Kidney capillary endothelial cell (primary cell): ENCODE measurements around the gene PPP1R3C.

Experiments used
- DNase-seq: peaks from one replicate; pipeline ENCODE4 v3.0.0-alpha.2; 2018; ENCODE audit warnings: low spot score

The PPP1R3C gene

GRCh38 chr10:91629715-91630549 is 2.9 kb downstream of the PPP1R3C start:
- no peak for DNase-seq

DNA sequence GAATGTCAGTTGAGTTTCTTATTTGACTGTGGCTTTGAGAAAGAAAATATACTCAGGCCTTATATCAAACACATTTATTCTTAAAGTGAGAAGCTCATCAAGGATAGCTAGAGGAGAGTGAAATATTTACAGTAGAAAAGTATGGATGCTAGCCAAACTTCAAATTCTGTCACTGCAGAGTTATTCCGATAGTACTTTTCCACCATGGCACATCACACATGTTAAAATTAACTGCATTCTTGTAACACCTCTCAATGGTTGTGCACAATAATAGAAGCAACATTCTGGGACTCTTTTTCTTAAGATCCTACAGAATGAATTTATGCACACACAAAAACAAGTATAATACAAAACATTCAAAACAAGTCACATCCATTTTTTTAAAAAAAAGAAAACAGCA is 4.5 kb downstream of the PPP1R3C start:
- no peak for DNase-seq

DNA sequence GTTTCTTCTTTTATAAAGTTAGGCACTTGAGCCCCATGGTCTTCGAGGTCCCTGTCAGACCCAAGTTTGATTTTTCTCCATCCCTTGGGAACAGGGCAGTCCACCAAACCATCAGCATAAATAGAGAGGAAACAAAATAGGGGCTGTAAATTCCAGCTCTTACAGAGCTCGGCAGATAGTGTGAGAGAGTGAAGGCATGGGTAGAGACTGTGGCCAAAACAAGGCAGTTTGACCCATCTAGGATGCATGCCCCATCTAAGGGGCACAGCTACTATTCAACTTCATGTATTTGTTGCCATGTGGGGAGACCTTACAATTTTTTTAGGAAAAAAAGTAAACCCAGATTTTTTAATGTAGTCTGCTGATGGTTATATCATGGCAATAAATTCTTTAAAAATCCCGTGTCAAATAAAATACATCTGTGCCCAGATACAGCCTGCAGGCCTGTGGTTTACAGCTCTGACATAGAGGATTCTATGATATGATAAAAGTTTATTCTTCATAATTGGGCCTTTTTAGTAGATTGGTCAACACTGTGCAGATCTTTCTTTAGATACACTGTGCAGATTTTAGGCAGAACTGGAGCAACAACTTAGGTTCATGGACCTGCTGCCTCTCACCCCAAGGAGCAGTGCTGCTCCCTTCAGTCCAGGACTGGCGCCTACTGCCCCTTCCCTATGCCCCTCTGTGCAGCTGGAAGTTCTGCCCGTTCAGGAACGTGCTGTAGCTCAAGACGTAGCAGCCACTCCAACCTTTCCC is 5.3 kb downstream of the PPP1R3C start:
- no peak for DNase-seq

DNA sequence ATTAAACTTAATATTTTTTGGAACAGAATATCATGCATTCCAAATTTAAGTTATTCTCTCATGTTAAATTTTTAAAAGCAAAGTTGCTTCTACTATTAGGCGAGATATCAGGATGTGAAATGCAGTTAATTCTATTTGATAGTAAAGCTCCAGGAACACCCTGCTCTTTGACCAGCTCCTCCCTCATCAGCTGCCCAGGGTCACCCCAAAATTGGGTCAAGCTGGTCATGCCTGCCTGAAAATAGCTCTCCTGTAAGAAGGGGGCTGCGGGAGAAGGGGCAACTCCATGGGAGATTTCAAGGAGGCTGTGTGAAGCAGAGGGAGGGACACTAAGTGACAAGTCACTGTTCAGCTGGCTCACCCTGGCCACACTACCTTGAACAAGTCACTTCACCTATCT is 5.9 kb downstream of the PPP1R3C start:
- DNase-seq: no peak

DNA sequence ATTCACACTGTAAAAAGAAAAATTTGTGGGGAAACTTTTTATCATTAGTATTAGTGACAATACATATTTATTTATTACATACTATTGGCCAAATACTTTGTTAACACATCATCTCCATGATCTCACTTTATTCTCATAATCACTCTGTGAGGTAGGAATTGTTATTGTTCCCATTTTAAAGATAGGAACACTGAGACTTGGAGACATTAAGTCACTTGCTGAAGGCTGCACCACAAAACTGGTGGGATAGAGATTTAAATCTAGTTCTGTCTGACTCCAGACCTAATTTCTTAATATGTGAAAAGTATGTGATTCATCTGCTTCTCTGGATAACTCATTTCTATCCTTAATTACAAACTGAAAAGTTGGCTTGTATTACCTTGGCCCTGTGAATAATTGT is 8.2 kb downstream of the PPP1R3C start:
- DNase-seq: no peak

- DNase-seq: no peak
These were observed 10.3 kb downstream of the PPP1R3C start for GRCh38 chr10:91622601-91623000.

DNA sequence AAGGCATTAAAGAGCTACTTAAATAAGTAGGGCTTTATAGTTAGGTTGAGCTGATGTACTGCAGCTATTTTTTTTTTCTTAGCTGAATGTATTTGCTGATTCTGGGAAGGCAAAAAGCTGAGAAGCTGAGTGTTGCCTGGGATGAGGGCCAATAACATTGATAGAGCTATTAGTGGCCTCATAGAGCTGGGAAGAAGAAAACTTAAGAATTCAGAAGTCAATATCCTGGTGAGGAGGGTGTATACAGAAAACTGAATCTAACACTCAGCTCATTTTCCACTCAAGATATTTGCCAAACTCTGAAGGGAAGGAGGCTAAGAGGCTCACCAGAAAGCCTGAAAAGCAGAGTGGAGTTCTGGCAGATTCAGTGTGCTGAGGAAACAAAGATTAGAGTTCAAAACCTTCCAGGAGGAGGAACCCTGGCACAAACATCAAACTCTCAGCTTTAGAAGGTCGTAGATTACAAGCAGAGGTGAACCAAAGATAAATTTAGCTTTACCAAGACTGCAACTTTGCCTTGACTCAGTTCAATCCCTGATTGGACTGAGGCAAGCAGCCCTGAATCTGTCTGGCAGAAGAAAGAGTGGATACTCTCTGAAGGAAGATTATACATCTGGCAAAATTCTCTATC is 11.3 kb downstream of the PPP1R3C start:
- no peak for DNase-seq

DNA sequence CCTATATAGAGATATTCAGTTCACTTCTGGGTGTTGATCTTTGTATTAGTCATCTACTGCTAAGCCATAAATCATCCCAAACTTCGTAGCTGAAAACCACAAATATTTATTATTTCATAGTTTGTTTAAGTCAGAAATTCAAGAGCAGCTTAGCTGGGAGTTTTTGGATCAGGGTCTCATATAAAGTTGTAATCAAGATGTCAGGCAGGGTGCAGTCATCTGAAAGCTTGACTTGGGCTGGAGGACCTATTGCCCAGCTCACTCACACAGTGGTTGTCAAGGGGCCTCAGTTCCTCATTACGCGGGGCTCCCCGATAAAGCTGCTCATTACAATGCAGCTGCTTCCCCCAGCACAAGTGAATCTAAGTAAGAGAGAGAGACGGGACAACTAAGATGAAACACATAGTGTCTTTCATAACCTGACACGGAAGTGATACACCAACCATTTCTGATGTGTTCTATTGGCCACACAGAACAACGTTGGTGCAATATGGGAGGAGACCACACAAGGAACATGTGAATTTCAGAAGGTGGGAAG is 15.7 kb downstream of the PPP1R3C start:
- no peak for DNase-seq

DNA sequence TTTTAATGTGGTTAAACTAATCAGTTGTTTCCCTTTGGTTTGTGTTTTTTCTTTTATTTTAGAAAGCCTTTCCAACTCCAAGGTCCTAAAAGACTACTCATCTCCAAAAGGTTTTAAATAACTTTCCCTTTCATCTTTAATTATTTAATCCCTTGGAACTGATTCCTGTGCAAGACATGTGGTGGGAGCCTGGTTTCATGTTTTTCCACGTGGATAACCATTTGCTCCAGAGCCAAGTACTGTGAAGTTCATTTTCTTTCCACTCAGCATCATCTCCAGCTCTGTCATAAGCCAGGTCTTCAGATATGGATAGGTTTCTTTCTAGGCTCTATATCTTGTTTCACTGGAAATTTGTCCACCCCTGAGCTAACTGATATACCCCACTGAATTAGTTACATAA is 16.7 kb downstream of the PPP1R3C start:
- no peak for DNase-seq

DNA sequence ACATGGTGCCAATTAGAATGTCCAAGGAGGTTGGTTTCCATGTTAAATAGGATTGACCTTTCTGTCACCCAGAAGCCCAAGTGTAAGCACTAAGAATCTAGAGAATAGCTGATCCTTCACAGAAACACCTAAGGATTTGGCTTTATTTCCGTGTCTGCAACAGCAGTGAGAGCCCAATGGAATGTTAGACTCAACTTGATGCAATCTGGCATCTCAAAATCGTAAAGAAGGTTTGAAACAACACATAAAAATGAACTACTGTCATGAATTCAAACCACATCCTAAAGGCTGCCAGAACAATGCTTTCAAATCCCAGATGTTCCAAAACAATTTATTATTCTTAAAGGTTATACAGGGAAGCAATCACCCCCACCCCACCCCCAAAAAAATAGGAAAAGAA is 18.6 kb downstream of the PPP1R3C start:
- DNase-seq: no peak

- peak; percentile 89 for DNase-seq
These were observed 19.3 kb downstream of the PPP1R3C start for GRCh38 chr10:91613411-91614187.

GRCh38 chr10:91610919-91611318 is 22.0 kb downstream of the PPP1R3C start:
- no peak for DNase-seq

DNA sequence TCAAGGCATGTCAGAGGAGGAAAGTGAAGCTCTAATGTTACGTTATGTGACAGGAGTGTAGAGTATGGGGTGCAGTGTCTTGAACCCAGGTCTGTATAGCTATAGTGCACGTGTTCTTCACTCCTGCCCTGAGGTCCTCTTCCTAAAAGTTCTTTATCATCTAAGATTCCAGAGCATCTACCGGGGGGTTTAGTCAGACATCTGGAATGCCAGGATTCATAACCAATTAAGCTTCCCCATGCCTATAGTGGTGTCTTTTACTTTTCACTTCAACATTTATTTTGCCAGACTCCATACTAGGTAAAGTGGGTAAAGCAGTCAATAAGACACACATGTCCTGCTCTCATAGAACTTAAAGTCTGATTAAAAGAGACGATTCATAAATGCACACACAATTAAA is 22.4 kb downstream of the PPP1R3C start:
- no peak for DNase-seq

- DNase-seq: no peak
These were observed 25.0 kb downstream of the PPP1R3C start for GRCh38 chr10:91607646-91608403.

GRCh38 chr10:91605968-91606367 is 26.9 kb downstream of the PPP1R3C start:
- DNase-seq: no peak

GRCh38 chr10:91604553-91605534 is 28.0 kb downstream of the PPP1R3C start:
- DNase-seq: peak; percentile 56

- no peak for DNase-seq
These were observed 28.9 kb downstream of the PPP1R3C start for GRCh38 chr10:91603931-91604331.

GRCh38 chr10:91602868-91603568 is 29.9 kb downstream of the PPP1R3C start:
- no peak for DNase-seq

GRCh38 chr10:91602449-91602848 is 30.4 kb downstream of the PPP1R3C start:
- no peak for DNase-seq
